ENCODE data around the gene ZBTB48.

DNA sequence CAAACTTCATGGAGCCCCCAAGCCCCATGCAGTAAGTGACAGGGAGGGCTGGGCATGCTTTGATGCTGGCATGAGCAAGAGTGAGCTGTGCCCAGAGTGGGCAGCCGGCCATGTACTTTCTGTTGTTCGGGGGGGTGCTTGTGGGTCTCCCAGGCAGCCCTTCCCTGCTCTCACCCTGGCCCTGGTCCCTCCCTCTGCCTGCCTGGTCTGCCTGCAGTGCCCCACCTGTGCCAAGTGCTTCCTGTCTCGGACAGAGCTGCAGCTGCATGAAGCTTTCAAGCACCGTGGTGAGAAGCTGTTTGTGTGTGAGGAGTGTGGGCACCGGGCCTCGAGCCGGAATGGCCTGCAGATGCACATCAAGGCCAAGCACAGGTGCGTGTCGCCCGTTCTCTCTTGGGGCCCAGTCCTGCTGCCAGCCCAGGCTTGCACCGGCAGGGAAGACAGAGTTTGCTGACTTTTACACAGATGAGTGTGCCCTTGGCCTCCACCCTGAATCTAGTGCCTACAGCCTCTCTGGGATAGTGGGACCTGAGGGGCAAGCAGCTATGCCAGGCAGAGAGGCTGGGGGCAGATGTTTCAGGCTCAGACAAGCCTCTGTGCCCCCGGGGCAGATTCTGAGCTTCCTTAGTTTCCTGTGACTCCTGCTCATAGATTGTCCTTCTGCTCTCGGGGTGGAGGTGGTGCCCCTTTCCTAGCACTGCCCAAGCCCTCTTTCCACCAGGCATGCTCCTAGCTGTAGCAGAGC is 7.6 kb downstream of the ZBTB48 start:
- TF ChIP-seq, protein P1, sequence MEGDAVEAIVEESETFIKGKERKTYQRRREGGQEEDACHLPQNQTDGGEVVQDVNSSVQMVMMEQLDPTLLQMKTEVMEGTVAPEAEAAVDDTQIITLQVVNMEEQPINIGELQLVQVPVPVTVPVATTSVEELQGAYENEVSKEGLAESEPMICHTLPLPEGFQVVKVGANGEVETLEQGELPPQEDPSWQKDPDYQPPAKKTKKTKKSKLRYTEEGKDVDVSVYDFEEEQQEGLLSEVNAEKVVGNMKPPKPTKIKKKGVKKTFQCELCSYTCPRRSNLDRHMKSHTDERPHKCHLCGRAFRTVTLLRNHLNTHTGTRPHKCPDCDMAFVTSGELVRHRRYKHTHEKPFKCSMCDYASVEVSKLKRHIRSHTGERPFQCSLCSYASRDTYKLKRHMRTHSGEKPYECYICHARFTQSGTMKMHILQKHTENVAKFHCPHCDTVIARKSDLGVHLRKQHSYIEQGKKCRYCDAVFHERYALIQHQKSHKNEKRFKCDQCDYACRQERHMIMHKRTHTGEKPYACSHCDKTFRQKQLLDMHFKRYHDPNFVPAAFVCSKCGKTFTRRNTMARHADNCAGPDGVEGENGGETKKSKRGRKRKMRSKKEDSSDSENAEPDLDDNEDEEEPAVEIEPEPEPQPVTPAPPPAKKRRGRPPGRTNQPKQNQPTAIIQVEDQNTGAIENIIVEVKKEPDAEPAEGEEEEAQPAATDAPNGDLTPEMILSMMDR (IDR thresholded peaks at IDR 0.05): no peak
- no peak for TF ChIP-seq POLR2A (IDR thresholded peaks at IDR 0.05)

All from uterus (tissue), 2 donors.